ENCODE measurements around the gene BANP. TPM values are rescaled to one million over a fixed set of nuclear protein-coding genes. Genes with fewer than 3 reads are reported as not detected.

Gene BANP
- total and polyA plus RNA-seq, 11 donors, result 7.2 to 20.7 (median 13.3) TPM

DNA sequence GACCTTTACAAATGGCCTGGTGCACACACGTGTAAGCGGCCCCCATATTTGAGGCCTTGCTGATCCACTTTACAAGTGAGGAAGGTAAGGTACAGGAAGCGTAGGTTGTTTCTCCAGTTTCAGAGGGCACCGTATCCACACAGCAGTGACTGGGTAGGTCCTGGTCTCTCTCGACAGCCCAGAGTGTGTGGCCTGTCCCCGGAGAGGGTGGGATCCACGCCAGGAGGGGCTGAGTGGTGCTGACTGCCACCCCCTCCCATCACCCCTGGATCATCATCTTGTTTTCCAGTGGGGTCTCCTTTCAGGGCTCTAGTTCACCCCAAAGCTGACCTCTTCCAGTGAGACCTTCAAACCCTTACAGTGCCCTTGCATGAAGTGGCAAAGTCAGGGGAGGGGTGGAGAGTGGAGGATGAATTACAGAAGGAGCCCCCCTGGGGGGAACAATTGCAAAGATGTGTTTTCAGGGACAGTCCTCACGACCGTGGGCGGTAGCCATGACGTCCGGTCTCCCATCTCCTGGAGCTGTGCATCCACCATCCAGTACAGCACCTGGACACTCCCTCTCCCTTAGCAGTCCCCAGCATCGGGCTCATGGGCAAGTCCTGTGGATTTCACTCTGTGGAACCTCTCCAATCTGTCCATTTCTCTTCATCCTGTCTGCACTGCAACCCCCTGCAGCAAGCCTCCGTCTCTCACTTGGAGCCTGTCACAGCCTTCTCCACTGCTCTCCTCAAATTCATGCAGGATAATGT, 4.5 kb upstream of the BANP start:
- 78 to 83% (median 81%) methylated on average over 14 of the region's 14 CpGs for WGBS, 4 donors
- Histone ChIP-seq H3K9me3 (no peaks in the 10 kb centered on the region), H3K4me3 (no peak overlapping the region), H3K4me1 (peaks cover 0 to 25% (median under 1%) of the 10 kb centered on the region in 12 donors), H3K36me3 (no peaks in the 10 kb centered on the region), H3K27me3 (no peaks in the 10 kb centered on the region), H3K27ac (peak overlapping the region in 1 of 12 donors; percentile 79)
- no peak for DNase-seq
- TF ChIP-seq POLR2A (IDR thresholded peaks at IDR 0.05), result no peak
- no peak for TF ChIP-seq CTCF (IDR thresholded peaks at IDR 0.05)
- intact Hi-C loops (cut with DNase I), result no loop called here
- ATAC-seq, result no peak

DNA sequence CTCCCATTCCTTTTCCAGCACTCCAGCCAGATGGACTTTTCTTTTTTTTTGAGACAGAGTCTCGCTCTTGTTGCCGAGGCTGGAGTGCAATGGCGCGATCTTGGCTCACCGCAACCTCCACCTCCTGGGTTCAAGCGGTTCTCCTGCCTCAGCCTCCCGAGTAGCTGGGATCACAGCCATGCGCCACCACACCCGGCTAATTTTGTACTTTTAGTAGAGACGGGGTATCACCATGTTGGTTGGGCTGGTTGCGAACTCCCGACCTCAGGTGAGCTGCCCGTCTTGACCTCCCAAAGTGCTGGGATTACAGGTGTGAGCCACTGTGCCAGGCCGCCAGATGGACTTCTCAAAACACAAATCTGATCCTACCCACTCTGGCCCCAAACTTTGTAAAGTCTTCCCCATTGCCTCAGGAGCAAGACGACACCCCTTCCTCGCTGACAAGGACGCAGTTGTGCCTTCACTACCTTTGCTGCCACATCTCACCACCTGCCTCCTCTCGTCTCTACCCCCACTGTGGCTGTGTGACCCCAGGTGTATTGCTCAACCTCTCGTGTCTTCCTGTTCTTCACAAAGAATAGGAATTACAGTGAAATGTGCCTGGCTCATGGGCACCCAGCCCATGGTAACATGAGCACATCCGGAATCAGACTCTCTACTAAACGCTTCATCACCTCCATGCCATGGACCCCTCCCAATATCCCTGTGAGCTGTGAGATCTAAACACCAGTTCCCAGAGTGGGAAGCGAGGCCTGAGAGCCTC, 3.7 kb upstream of the BANP start:
- Histone ChIP-seq H3K27me3 (no peaks in the 10 kb centered on the region), H3K27ac (peak overlapping the region in 2 of 12 donors; percentile 5 to 73), H3K9me3 (no peaks in the 10 kb centered on the region), H3K4me1 (peaks cover 0 to 33% (median 7%) of the 10 kb centered on the region in 12 donors), H3K36me3 (no peaks in the 10 kb centered on the region), H3K4me3 (peak overlapping the region in 1 of 12 donors; percentile 4)
- DNase-seq (no peak), ATAC-seq (no peak)
- TF ChIP-seq POLR2A (IDR thresholded peaks at IDR 0.05) (no peak), CTCF (IDR thresholded peaks at IDR 0.05) (no peak)
- 88 to 91% (median 90%) methylated on average over 22 of the region's 22 CpGs for WGBS, 4 donors
- intact Hi-C loops (cut with DNase I), result no loop called here

DNA sequence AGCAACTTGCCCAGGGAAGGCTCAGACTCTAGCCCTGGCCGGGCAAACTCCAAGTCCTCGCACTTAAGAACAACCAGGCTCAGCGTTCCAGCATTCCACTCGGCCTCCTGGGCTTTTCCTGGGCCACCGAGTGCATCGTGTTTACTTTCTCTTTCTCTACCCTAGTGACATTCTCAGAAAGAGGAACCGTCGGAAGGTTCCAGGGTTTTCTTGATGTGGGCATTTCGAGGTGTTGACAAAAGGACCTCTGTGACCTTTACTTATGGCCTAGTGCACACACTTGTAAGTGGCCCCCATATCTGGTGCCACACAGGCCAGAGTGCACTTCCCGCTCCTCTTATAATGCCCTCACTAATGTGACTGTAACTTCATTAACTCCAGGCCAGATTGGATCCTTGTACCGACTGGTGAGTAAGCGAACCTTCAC, 3.1 kb upstream of the BANP start:
- Histone ChIP-seq H3K9me3 (no peaks in the 10 kb centered on the region), H3K27me3 (no peaks in the 10 kb centered on the region), H3K4me1 (peaks cover 0 to 39% (median 13%) of the 10 kb centered on the region in 12 donors), H3K4me3 (peak overlapping the region in 1 of 12 donors; percentile 4), H3K27ac (peak overlapping the region in 3 of 12 donors; percentile 5 to 73 (median 8)), H3K36me3 (peaks cover 0 to 5% (median 0%) of the 10 kb centered on the region in 9 donors)
- no peak for ATAC-seq
- TF ChIP-seq POLR2A (IDR thresholded peaks at IDR 0.05), result no peak
- TF ChIP-seq CTCF (IDR thresholded peaks at IDR 0.05), result no peak
- intact Hi-C loops (cut with DNase I), result no loop called here
- DNase-seq, result no peak
- 67 to 79% (median 74%) methylated on average over 9 to 12 of the region's 12 CpGs for WGBS, 4 donors

DNA sequence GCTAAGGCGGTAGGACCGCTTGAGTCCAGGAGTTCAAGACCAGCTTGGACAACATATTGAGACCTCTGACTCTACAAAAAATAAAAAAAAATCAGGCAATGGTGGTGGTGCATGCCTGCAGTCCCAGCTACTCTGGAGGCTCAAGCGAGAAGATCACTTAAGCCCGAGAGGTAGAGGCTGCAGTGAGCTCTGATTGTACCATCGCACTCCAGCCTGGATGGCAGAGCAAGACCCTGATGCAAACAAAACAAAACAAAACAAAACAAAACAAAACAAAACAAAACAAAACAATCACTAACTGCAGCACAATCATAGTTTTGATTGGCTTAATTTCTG, 2.5 kb upstream of the BANP start:
- Histone ChIP-seq H3K27me3 (no peaks in the 10 kb centered on the region), H3K9me3 (no peaks in the 10 kb centered on the region), H3K27ac (peak overlapping the region in 1 of 12 donors; percentile 73), H3K4me3 (no peak overlapping the region), H3K4me1 (peaks cover 0 to 45% (median 15%) of the 10 kb centered on the region in 12 donors), H3K36me3 (peaks cover 0 to 9% (median 0%) of the 10 kb centered on the region in 9 donors)
- TF ChIP-seq CTCF (IDR thresholded peaks at IDR 0.05) (no peak), POLR2A (IDR thresholded peaks at IDR 0.05) (no peak)
- 93 to 99% (median 94%) methylated on average over 5 of the region's 5 CpGs for WGBS, 4 donors
- intact Hi-C loops (cut with DNase I), result no loop called here
- no peak for DNase-seq
- no peak for ATAC-seq

Measured in heart left ventricle (tissue), 16 donors.